GM12872 (cell line): Measurements from ENCODE around the gene FGL2.

ENCODE experiments used
- CTCF ChIP-seq: IDR thresholded peaks from 3 replicates; pipeline ENCODE4 v1.5.1; 2011; ENCODE audit warnings: low read depth, mild to moderate bottlenecking, low read length, moderate library complexity; ENCODE audit not compliant: insufficient read depth

FGL2 gene

GRCh38 chr7:77182261-77182660 is 17.4 kb downstream of the FGL2 start:
- TF ChIP-seq CTCF = no peak

- no peak for TF ChIP-seq CTCF
Measured at GRCh38 chr7:77181734-77182133, 17.9 kb downstream of the FGL2 start.

- no peak for TF ChIP-seq CTCF
Measured at GRCh38 chr7:77181015-77181595, 18.5 kb downstream of the FGL2 start.

- TF ChIP-seq CTCF = no peak
Measured at GRCh38 chr7:77157446-77157845, 42.2 kb downstream of the FGL2 start.
